ENCODE data around the gene ZNF30.
"Not testable (repeated sequence)": the region's sequence is repeated elsewhere in the genome, so short reads cannot be mapped to it uniquely, and the experiment has no call there.

ZNF30 gene

DNA sequence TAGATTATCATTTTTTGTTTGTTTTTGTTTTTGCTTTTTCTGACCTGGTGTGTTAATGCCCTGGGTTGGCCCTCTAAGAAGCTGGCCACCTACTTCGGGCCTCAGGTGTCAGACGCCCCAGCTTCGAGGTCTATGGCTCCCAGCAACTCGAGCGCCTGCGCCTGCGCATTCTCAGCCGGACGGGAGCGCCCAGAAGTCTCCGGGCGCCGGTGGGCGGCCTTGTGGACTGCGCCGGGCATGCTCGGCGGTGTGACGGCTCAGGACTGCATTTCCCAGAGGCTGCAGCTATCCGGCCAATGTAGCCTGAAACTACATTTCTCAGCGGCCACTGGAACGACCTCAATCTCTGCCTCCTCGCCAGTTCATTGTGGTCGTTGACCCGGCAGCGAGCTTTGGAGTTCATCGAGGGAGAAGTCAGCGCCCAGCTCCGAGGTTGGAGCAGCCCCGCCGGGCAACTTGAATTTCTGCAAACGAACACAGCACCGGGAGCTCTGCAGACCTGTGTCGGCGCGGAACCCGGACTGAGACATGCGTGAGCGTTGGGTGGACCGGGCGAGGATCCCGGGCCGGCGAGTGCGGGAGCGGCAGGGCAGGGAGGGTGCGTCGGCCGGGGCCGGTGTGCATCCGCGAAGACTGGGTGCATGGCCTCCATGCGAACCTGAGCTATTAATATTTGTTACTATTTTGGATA lies at the start of gene ZNF30:
TSS of gene ZNF30 (plus strand) at position 219 of the 691 bp plus-strand sequence. CDS start 3,045 bp downstream, outside the sequence.
- DNase-seq = no peak

DNA sequence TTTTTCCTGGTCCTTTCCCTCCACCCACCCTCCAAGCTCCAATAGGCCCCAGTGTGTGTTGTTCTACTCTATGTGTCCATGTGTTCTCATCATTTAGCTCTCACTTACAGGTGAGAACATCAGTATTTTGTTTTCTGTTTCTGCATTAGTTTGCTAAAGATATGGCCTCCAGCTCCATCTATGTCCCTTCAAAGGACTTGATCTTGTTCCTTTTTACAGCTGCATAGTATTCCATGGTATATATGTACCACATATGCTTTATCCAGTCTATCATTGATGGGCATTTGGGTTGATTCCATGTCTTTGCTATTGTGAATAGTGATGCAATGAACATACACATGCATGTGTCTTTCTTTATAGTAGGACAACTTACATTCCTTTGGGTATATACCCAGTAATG lies 47.1 kb upstream of the ZNF30 start:
- DNase-seq = no peak

DNA sequence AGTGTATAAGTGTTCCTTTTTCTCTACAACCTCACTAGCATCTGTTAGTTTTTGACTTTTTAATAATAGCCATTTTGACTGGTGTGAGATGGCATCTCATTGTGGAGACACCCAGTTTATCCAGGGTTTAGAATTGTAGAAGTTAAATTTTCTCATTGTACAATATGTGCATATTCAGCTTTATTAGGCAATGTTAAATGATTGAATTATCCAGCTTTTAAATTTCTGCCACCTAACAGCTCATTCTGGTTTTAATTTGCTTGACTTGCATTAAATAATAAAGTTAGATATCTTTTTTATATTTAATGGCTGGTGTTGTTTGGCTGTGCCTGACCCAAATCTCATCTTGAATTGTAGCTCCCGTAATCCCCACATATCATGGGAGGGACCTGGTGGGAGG lies 46.7 kb upstream of the ZNF30 start:
- no peak for DNase-seq

DNA sequence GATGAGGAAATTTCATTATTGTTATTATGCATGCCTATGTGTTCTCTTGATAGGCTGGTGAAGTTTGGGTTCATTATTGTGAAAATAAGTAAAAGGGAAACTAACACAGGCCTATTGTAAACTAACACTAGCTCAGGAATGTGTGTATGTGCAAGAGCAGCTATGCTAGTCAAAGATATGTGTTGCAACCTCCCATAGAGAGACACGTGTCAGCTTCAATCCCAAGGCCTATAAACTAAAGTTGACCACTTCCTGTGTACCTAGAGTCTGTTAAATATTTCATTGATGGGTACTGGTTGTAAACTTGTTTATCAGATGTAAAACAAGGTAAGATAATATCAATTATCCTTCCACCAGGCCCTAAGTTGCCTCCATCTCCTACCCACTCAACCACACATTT lies 44.7 kb upstream of the ZNF30 start:
- DNase-seq = no peak

DNA sequence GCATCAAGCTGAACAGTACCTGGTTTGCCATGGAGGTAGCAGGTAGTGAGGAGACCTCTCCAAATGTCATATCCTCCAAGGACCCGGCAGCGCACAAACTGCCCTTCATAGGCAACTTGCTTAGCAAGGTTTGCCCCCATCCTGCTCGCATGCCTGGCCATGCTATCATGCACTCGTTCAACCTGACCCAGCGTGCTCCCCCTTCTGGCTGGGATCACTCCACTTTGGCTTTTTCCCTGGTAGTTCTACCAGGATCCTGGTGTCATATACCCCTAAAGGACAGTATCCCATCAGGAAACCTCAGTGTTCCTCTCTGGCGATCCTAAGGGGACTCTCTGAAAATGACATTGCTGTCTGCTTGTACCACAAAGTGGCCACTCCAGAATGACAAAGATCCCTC lies 38.6 kb upstream of the ZNF30 start:
- no peak for DNase-seq

DNA sequence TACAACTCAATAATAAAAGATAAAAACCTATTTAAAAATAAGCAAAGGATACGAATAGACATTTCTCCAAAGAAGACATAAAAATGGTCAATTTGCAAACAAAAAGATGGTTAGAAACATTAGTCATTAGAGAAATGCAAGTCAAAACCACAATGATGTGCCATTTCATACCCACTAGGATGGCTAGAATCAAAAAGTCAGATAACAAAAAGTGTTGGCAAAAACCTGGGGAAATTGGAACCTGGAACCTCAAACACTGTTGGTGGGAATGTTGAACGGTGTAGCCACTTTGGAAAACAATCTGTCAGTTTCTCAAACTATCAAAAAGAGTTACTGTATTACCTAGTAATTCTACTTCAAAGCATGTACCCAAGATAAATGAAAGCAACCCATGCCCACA lies 26.5 kb upstream of the ZNF30 start:
- DNase-seq = no peak

DNA sequence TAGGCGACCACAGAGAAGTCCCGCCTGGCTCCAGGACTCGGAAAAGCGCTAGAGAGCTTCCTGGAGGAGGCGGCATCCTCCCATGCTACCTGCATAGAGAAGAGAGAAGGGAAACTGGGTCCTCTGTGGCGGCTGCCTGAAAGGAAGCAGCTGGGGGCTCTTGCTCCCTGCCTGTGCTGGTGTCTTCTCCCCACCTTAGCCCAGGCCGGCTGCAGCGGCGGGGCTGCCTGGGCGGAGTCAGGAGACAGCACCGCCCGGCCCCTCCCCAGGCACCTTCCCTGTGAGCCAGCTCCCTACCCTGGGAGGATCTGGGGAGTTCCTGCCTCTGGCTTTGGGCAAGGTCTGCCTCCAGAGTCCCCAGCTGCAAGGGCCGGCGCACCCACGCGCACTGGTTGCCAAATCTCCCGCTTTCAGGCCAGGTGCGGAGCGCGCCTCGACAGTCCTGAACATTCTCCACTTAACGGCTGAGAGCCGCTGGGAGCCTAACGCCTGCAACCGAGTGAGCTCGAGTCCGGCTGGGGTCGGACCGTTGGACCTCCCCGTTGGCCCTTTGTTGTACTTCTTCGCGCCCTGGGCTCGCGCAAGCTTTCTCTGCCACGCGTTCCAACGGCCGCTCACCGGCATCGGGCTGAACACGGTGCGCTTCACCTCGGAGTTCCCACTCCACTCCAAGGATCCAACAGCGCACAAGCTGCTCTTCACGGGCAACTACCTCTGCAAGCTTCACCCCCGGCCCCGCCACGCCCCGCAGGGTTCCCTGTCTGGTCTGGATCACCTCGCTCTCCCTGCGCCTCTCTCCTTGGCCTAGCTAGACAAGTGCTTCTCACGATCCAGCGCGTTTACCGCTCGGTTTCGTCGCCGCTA lies 21.8 kb upstream of the ZNF30 start:
- no peak for DNase-seq

DNA sequence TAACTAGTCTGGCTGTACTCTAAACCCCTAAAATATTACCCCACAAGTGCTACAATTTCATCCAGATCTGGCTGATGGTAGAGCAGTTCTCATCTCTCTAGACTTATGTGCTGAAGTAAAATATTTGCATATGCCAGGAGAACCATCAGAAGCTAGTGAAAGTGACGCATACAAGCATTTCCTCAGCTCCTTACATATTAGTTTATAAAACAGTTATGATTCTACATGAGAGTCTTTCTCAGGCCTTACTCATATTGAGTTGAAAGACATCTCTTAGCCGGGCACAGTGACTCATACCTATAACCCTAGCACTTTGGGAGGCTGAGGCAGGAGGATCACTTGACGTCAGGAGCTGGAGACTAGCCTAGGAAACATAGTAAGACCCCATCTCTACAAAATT lies 15.9 kb upstream of the ZNF30 start:
- DNase-seq = no peak

DNA sequence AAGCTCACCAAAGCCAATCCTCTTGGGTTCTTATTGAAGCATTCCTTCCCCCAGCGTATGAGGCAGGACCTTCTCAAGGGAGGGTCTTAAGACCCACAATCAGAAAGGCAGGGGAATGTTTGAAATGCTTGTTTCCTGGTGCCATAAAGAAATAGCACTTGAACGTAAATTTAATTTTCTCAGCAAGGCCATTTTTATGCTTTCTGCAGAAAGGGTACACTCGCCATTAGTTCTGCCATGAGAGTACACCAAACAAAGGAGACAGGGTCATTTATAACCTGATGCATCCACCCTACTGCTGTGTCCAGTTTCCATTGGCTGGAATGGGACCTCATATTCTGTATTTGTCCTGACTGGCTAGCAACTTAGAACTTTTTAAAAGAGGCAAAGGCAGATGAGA lies 9.6 kb upstream of the ZNF30 start:
- DNase-seq = not testable (repeated sequence)

DNA sequence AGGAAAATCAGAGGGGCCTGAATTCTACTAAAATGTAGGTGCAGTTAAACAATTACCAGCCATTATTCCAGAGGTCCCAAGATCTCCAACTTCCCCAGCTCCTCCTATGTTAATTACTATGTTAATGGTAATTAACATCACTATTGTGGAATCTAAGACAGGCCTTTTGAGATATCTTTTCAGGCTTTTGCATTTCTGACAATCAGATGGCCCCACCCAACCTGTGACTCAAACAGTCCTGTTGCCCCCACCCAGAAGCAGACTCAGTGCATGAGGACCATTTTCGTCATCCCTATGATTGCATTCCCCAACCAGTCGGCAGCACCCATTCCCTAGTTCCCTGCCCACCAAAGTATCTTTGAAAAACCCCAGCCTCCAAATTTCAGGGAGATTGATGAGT lies 8.5 kb upstream of the ZNF30 start:
- no peak for DNase-seq

DNA sequence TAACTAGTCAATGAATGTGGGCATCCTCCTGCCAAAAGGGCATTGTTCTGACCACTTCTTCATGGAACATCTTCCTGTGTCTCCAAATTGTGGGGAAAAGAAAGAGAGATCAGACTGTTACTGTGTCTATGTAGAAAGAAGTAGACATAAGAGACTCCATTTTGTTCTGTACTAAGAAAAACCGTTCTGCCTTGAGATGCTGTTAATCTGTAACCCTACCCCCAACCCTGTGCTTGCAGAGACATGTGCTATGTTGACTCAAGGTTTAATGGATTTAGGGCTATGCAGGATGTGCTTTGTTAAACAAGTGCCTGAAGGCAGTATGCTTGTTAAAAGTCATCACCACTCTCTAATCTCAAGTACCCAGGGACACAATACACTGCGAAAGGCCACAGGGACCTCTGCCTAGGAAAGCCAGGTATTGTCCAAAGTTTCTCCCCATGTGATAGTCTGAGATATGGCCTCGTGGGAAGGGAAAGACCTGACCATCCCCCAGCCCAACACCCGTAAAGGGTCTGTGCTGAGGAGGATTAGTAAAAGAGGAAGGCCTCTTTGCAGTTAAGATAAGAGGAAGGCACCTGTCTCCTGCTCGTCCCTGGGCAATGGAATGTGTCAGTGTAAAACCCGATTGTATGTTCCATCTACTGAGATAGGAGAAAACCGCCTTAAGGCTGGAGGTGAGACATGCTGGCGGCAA lies 6.5 kb upstream of the ZNF30 start:
- not testable (repeated sequence) for DNase-seq

DNA sequence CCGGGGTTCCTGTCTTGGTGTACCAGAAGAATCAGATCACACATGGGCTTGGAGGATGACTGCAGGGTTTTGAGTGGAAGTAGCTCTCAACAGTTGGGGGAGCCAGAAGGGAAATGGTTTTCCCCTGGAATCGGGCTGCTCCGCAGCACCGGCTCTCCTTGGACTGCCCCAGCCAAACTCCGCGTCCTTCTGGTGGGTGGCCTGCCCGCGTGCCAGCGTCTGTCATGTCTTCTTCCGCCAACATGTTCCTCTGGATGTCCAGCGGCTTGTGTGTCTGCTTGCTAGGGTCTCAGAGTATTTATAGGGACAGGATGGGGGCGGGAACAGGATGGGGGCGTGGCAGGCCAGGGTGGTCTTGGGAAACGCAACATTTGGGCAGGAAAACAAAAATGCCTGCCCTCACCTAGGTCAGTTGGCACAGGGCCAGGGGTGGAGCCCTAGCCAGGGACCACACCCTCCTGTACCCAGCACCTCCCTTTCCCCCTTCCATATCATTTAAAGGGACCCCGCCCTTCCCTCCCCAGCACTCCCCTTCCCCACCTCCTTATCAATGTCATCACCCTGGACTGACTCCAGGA lies 1.3 kb upstream of the ZNF30 start:
- DNase-seq = no peak

DNA sequence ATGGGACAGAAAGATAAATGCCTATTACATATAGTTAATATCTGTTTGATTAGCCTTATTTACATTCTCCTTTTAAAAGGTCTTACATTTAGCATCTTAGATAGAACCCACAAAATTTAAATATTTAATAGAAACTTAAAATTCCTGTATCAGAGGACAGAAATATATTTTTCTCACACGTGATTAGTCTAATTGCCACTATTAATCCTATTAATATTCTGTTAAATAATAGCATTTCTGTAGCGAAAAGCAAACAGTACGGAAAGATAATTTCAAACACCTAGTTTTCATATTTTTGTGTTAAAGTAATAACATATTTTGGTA lies 380 bp upstream of the ZNF30 start:
- no peak for DNase-seq

DNA sequence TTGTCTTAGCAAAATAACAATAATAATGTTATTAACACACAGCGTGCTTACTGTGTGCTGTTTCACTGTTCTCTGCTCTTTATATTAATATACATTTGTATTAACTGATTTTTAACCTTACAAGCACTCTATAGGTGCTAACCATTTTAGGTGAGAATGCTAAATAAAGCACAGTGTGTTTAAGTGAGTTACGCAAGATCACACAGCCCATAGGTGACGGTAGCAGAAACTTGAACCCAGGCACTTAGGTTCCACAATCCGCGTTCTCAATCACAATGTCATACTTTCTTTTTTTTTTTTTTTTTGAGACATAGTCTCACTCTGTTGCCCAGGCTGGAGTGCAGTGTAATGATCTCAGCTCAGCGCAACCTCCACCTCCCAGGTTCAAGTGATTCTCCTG lies 5.8 kb downstream of the ZNF30 start:
- no peak for DNase-seq

DNA sequence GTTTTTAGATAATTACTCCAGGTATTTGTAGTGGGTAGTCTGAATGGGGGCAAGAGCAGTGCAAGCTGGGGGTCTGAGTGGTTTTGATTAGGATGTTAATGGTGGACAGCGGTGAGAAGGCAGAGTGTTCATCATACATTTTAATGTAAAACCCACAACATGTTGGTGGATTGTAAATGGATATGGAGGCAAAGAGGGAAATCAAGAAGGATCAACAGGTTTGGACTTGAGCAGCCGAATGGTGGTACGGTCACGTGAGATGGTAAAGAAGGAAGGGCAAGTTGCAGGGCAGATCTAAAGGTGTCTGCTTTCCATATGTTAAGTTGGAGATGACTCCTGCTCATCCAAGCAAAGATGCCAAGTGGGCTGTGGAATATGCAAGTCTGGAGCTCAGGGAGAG lies 9.5 kb downstream of the ZNF30 start:
- no peak for DNase-seq

DNA sequence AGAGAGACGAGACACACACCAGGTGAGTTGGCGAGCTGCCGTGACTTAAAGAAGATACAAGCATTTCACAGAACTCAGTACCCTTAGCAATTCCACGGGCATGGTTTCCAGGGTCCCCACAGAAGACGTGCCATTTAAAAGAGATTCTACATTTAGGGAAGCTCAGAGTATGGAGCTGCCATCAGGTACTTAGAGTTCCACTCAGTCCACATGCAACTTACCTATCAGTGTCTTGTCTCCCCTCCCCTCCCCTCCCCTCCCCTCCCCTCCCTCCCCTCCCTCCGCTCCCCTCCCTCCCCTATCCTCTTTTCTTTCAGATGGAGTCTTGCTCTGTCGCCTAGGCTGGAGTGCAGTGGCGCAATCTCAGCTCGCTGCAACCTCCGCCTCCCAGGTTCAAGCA lies 12.2 kb downstream of the ZNF30 start:
- no peak for DNase-seq

DNA sequence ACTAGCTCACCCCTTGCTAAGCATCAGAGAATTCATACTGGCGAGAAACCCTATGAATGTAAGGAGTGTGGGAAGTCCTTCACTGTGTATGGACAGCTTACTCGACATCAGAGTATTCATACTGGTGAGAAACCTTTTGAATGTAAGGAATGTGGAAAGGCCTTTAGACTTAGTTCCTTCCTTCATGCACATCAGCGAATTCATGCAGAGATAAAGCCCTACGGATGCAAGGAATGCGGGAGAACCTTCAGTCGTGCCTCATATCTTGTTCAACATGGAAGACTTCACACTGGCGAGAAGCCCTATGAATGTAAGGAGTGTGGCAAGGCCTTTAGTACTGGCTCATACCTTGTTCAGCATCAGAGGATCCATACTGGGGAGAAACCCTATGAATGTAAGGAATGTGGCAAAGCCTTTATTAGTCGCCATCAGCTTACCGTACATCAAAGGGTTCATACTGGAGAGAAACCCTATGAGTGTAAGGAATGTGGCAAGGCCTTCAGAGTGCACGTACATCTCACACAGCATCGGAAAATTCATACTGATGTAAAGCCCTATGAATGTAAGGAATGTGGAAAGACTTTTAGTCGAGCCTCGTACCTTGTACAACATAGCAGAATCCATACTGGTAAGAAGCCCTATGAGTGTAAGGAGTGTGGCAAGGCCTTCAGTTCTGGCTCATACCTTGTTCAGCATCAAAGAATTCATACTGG lies 17.3 kb downstream of the ZNF30 start:
- DNase-seq = no peak

DNA sequence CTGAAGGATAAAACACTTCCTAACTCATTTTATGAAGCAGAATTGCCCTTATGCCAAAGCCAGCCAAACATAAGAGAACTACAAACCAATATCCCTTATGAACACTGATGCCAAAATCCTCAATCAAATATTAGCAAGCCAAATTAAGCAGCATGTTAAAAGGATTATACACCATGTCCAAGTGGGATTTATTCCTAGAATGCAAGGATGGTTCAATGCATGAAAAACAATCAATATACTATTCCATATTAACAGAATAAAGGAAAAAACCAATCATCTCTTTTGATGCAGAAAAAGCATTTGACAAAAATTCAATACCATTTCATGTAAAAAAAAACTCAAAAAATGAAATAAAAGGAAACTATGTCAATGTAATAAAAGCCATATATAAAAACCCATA lies 26.4 kb downstream of the ZNF30 start:
- DNase-seq = no peak

DNA sequence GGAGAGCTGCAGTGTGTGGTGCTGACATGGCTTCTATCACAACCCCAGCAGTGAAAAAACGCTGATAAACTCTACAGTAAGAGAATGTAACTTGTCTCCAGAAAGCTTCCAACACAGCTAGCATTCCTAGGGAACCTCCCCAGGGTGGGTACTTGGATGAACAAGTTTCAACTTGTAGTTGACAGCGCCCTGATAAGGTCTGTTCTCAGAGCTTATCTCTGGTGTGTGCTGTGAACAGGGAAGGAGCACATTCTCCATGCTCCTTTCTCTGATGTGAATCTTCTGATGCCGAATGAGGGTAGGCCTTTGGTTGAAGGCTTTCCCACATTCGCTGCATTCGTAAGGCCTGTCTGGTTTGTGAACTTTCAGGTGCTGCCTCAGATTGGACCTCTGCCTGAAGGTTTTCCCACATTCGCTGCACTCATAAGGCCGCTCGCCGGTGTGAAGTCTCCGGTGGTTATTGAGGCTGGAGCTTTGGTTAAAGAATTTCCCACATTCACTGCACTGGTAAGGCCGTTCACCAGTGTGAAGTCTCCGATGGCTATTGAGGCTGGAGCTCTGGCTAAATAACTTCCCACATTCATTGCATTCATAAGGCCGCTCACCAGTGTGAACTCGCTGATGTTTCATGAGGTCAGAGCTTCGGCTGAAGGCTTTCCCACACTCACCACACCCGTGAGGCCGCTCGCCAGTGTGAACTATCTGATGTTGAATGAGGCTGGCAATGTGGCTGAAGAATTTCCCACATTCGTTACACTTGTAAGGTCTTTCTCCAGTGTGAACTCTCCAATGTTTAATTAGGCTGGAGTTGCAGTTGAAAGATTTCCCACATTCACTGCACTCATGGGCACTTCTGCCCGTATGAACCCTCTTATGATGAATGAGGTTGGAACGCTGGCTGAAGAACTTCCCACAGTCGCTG lies 31.4 kb downstream of the ZNF30 start:
- DNase-seq = no peak

DNA sequence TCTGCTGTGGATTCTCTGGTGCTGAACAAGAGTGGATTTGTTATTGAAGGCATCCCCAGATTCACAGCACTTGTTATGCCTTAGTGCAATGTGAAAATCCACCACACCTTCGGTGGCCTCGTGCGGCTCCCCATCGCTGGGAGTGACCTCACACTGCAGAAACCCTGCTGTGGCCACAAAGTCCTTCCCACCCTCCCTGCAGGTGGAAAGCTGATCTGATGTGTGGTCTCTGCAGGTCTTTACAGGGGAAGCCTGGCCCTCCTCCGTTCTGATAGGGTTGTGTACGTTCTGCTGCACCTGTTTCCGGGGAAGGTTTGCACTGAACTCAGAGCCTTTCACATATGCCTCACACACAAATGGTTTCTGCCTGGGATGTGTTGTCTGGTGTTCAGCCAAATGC lies 32.3 kb downstream of the ZNF30 start:
- DNase-seq = no peak

DNA sequence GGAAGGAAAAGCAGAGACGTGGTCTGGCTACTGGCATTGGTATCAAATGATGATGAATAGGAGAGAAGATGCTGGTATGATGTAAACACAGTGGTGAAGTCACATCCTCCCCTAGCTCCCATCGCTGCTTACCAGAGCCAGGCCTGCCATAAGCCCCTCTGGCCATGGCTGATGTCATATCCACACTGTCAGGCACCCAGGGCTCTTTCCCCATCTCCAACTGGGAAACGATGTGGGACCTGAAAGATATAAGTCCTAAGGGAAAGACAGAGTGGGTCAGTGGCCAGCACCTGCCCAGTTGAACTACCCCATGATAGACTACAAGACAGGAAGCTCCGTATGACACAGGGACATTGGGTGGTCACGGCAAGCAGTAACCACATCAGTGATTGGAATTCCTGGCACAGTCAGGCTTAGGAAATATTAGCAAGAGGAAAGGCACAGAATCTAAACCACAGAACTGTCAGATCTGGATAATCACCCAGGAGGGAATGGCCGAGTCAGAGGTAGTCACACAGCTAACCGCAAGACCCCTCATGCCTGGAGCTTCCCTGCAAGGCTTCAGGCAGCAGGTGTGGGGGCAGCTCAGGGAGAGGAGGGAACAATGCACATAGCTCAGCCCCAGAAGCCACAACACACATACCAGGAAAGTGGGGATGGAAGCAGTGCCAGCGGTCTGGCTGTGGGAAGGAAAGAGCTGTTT lies 33.6 kb downstream of the ZNF30 start:
- no peak for DNase-seq
